HG03439 (cell line): Measurements from ENCODE around the gene GRM4.
"Not testable (repeated sequence)": the region's sequence is repeated elsewhere in the genome, so short reads cannot be mapped to it uniquely, and the experiment has no call there.

ENCODE experiments used
- ATAC-seq: cut with Tn5 transposase; IDR thresholded peaks from one replicate; pipeline ENCODE4 v1.9.1; 2021; ENCODE audit warnings: mild to moderate bottlenecking, moderate library complexity; ENCODE audit not compliant: unreplicated experiment

The GRM4 gene

DNA sequence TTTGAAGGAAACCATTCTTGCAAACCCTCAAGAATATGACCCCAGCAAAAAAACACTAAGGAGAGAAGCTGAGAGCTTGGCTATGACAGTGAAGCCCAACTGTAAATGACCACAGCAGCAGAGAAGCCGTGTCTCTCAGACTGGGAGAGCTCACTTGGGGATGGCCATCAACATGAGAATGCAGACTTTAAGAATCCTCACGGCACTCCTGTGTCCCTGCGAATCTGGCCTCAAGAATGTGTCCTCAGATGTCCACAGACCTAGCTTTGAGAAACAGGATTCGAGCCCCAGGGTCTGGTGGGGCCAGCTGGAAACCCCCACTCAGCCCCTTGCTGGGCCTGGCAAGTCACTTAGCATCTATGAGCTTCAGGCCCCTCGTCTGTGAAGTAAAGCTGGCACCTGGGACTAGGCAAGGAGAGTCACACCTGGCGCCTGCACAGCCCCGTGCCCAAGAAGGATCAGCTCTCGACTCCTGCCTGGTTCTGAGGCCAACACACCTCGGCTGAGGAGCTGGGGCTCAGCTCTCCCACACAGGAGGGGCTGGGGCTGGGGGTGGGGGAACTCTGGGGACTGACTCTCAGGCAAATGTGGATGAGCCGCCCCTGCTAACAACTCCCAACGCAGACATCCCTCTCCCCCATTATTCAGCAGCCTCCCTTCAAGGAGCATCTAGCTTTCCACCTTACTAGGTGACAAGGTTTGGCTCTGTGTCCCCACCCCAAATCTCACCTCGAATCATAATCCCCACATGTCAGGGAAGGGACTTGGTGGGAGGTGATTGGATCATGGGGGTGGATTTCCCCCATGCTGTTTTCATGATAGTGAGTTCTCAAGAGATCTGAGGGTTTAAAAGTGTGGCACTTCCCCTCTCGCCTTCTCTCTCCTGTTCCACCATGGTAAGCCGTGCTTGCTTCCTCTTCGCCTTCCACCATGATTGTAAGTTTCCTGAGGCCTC lies 97.7 kb downstream of the GRM4 start:
- ATAC-seq, result no peak

DNA sequence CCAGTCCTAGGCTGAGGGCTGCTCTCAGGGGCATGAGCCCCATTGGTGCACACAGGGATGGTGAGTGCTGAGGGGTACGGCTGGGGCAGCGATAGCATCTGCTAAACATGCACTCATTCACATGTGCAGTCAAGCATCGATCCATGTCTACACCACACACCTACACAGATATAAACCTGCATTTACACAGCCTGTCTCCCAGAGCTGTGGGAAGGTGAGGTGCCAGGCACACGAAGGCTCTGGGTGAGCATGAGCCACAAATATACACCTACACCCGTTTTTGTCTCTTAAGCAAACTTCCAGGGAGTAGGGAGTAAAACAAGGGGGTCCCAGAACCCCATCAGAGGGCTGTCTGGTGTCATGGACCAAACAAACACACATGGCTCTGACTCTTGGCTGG lies 99.3 kb downstream of the GRM4 start:
- no peak for ATAC-seq

DNA sequence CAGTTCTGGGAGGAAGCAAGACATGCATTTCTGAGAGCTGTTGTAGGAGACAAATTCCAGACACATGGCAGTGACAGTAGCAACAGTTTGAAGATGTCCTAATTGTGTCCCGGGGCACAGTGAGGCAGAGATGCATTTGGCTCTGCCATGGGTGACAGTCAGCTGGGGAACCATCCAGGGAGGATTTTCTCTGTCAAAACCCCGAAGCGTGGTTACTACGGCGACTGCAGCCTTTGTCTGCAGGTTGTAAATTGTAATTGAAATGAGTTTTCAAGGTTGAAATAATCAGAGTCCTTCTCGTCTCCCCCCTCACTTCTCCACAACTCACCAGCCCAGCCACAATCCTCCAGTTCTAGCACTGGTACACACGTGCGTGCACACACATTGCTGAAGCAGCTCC lies 100.1 kb downstream of the GRM4 start:
- ATAC-seq, result no peak

DNA sequence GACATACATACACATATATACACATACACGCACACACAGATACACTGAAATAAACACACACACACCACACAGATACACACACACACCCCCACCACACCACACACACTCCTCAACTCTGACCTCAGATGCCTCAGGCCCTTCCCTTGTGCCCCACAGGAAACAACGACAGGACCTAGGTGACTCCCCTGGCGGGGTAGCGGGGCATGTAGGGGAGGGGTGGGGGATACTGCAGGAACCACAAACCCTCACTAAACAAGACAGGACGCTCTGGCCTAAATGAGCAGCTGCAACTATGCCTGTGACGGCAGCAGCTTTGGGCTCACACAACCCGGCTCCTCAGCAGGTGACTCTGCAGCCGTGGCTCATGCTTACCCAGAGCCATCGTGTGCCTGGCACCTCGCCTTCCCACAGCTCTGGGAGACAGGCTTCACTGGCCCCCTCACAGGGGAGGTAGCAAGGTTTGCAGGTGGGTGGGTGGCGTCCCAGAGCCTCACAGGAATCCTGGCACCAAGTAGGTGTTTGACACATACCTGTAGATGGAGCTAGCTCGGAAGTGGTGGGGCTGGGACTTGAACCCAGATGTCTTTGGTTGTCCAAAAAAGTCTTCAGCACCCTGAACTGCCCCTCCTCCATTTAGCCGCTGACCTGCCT lies 100.8 kb downstream of the GRM4 start:
- ATAC-seq, result no peak

DNA sequence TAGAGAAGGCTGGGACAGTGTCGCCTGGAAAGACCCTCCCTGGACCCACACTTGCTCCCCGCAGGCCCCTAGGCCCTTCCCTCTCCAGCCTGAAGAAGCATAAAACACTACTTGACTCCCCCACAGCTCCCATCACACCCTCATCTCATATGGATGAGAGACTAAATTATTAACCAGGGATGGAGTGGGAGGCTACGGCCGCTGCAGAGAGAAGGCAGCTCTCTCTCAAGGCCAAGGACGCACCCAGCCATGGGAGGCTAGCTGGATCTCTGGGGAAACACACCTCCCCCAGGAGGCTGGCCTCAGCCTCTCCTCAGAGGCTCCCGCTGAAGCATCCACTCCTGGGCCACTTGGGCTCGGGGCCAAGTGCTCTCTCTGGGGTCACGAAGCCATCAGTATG lies 102.5 kb downstream of the GRM4 start:
- no peak for ATAC-seq

DNA sequence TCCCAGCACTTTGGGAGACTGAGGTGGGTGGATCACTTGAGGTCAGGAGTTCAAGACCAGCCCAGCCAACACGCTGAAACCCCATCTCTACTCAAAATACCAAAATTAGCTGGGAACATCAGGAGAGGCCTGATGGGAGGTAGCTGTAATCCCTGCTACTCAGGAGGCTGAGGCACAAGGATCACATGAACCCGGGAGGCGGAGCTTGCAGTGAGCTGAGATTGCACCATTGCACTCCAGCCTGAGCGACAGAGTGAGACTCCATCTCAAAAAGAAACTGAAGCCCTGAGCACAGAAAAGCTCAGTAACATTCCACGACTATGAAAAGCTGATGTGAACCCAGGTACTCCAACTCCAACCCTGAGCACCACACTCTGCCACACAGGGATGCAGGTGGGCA lies 103.9 kb downstream of the GRM4 start:
- not testable (repeated sequence) for ATAC-seq

DNA sequence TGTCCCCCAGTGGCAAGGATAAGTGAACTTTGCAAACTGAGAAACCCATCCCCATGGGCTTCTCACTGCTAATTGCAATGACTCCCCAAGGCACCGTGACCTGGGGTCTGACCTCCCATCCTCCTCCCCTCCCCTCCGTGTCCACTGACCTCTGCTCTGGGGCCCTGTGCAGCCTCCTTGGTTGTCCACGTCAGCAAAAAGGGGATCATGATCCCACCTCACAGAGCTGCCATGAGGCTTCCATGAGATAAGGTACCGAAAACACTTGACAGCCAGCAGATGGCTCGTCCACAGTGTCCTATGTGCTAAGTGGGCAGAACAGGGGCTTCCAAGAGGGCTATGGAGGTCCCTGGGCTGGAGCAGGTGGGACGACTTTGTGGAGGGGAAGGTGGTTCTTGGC lies 104.5 kb downstream of the GRM4 start:
- no peak for ATAC-seq

DNA sequence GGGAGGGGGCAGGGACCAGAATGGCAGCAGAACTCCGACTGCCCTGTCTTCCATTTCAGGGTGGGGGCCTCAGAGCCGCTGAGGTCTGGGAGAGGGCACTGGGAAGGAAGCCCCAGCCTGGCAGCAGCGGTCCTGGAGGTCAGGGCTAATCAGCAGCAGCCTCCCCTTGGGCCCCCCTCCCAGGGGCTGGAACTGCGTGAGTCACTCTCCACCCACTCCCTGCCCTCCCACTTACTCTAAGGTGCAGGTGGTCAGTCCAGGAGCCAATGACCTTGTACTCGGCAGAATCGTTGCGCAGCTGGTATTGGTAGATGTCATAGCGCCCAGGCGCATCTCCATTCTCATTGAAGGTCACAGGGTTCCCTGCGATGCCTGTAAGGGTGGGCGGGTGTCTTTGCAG lies 105.9 kb downstream of the GRM4 start:
- ATAC-seq, result no peak

DNA sequence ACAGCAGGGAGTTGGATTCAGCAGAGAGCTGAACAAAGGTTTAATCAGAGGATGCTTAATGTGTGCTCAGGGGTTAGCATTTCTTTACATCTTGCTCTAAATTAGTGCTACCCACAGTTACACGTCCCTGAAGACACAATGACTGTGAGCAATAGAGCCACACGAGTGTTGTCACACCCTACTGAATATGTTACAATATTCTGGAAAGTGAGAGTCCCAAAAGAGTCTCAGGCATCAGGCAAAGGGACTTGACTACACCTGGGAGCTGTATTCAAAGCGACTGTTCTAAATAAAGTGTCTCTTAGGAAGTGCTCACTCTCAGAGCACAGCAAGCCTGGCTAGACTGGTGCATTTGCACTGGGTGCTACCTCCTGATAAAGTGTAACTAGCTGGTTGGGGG lies 108.7 kb downstream of the GRM4 start:
- ATAC-seq, result no peak

DNA sequence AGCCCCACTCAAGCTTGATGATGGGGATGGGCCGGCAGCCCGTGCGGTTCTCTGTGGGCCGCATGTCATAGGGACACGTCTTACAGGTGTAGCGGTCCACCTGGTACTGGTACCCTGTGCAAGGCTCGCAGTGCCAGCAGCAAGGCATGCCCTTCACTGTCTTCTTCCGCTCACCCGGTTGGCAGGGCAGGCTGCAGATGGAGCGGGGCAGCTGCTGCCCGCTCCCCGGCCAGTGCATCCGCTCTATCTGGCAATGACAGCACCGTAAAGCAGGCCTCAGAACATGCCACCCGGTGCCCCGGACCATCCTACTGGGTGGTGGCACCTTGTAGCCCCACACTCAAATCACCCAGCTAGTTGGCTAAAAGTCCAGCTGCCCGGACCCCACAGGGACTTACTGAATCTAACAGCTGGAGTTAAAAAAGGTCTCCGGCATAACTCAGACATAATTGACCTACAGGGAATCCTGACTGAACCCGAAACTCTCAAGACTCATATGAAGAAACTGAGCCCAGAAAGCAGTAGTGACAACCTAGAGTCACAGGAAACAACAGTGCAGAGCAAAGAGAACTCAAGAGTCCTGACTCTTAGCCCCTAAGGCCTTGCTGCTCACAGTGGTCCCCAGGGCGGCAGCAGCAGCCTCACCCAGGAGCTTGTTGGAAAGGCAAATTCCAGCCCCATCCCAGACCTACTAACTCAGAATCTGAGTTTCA lies 109.4 kb downstream of the GRM4 start:
- no peak for ATAC-seq

DNA sequence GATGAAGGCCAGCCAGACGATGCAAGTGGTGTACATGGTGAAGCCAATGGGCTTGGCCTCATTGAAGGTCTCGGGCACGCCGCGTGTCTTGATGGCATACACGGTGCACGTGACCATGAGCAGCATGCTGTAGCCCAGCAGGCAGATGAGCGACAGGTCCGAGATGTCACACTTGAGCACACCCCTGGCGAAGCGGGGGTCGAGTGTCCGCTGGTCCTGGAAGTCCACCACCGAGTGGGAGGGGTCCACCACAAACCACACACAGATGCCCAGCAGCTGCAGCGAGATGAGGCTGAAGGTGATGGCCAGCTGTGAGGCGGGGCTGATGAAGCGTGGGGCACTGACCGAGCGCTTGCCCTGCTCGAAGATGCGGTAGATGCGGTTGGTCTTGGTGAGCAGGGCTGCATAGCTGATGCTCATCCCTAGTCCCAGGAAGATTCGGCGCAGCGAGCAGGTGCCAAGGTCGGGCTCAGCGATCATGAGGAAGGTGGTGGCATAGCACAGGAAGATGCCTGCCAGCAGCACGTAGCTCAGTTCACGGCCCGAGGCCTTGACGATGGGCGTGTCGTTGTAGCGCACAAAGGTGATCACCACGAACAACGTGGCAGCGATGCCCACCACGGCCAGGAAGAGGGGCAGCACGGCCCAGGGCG lies 110.1 kb downstream of the GRM4 start:
- ATAC-seq, result no peak

DNA sequence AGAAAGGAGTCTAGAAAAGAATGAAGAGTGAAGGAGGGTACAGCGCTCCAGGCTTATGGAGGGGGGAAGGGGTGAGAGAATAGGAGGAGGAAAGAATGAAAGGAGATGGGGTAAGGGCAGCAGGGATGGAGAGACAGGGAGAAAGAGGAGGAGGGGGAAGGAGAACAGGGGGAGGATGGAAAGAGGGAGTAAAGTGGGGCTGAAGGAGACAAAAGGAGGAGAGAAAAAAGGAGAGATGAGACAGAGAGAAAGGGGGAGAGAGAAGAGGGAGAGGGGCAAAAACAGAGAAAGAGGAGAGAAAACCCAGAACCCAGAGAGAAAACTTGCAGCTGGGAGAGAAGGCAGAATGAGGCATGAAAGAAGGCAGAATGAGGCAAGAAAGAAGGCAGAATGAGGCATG lies 110.7 kb downstream of the GRM4 start:
- no peak for ATAC-seq

DNA sequence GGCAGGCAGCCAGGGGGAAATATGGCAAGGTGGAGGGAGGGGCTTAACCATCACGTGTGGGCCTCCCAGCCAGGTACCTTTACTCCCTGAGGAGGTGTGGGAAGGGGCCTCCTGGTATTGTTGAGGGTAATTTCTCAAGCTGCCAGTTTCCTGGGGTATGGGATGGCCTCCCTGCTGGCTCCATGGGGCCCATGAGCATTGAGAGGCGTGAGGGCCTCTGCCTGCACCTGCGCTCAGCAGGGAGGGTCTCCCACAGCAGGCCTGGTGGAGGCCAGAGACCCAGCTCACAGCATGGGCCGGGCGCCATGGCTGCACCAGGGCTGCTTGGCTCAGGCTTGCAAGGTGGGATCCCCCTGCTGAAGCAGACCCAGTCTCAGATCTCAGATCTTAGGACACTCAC lies 113.0 kb downstream of the GRM4 start:
- no peak for ATAC-seq

DNA sequence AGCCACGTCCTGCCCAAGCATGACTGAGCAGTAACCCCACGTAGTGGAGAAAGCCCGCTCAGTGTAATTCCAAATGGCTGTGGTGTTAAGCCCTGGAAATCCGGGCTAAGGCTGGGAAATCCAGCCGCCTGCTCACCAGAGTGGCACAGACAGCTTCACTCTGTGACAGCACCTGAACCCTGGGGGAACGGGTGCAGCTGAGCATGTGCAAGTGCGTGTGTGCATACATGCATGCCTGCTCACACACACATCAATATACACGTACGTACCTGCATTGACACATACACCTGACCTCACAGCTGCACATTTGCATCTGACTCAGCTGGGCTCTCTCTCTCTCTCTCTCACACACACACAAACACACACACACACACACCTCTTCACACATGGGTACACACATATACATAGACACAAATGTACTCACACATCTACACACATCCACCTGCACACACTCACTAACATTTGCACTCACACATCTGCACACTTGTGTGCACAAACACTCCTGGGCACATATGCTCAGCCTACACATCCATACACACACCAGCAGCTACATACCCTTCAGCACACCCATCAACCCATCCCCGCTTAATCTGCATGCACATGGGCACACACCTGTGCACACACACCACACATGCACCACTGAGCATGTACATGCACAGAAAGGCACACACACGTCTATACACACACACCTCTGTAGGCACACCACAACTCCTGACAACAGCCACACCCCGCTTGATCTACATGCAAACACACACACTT lies 114.1 kb downstream of the GRM4 start:
- ATAC-seq, result no peak

DNA sequence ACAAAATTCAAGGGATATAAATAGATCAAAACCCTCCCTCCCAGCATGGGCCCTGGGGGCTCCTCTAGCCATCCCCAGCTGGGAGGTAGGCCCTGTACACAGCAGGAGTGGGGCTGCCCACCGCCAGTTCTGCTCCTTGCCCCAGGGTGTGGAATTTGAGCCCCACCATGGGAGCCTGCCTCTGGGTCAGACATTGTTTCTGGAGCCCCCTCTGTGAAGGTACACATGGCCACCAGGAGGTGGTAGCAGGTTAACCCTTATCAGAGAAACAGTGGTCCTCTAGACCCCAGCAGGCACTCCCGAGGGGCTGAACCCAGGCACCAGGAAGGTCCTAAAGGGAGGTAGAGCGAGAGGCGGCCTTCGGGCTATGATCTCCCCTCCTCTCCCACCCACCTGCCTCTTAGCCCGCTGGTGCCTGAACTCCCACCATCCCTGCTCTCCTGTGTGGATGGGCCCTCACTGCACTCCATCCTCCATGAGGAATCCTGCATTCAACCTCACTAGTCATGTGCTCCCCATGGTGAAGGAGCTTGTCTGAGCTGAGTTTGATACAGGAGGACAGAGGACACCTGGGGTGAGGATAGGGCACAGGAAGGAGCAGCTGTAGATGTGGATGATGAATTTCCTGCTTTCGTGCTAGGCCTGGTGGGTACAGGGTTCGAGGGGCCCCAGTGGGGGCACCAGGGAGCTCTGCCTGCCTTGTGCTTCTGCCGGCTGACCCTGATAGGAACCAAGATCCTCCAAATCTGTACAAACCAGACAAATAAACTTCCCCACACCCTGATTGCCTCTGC lies 114.9 kb downstream of the GRM4 start:
- ATAC-seq, result no peak

DNA sequence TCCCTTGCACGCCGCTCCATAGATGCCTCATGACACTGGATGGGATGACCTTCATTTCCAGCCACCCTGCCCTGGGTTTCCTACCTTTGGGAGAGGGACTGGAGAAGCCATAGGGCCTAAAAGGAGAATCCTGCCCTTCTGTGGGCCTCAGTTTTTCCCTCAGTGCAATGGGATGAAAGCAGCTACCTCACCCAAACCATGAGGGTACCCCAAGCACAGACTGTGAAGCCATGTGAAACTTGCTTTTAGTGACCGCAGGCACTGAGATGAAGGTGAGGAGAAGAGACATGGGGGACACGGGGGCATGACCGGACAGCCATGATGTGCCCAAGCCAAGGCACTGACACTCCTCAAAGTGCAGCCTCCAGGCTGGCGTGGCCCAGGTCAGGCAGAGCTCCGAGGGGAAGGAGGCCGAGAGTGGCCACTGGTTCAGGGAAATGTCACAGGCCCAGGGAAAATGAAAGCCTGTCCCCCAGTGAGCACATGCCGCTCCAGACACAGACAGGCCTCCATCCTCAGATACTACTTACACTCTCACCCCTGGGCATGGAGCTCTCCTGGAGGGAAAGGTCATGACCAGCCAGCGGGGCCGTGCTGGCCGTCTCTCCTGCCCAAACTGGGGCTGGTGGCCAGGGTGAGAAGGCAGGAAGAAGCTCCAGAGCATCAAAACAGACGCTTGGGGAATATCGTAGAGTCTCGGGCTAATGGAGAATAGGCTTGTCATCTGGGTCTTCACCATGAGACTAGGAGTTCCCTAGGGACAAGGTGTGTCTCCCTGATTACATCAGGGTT lies 116.2 kb downstream of the GRM4 start:
- no peak for ATAC-seq

DNA sequence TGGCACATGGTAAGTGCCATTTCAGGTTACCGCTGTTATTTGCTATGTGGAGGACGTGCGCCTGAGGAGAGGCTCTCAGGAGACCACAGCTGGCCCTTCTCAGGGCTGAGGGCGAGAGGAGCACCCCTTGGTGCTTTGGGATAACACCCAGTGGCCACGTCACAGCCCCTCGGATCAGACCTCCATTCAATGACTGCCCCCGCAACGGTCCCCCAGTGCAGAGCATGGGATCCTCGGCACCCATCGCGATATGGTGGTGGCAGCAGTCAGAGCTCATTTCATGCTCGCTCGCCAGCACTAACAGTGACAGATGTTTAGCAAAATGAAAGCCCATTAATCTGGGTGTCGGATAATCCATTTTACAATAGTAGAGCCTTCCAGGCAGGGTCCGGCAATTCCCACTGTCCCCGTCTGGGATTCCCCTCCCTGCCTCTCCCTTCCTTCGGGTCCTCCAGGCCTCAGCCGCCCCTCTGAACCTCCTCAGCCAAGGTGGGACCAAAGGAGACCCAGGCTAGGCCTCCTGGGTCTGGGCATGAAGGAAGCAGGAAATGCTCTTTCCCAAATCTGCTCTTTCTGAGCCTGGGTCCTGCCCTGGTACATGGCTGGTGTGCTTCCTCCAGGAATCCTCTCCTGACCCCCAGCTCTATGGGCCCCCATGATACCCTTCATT lies 117.1 kb downstream of the GRM4 start:
- ATAC-seq, result no peak

DNA sequence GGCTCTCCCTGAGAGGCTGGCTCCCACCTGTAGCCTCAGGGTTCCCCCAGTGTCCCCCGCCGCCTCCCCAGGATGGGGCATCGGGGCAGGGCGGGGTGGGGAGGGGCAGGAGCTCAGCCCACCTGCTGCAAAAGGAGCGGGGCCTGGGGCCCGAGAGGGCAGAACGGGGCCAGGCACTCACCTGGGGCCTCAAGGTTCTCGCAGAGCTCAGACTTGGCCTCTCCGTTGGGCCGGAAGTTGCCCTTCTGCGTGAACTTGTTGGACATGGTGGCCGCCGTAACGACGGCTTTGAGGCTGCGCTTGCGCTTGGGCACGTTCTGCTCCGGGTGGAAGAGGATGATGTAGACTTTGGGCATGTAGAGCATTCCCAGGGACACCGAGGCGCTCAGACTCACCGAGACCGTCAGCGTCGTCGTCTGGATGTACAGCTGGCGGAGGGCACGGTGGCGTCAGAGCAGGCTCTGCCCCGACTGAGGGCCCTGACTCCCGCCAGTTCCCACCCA lies 117.9 kb downstream of the GRM4 start:
- ATAC-seq, result no peak
